GM19397 (cell line): ENCODE results near the gene PRICKLE2.
A peak's percentile ranks its signal among the peaks of the same experiment; 100 is the strongest.

Experiments used
- ATAC-seq: cut with Tn5 transposase; IDR thresholded peaks from one replicate; pipeline ENCODE4 v1.9.1; 2021; ENCODE audit warnings: mild to moderate bottlenecking, moderate library complexity; ENCODE audit not compliant: unreplicated experiment

The PRICKLE2 gene, protein sequence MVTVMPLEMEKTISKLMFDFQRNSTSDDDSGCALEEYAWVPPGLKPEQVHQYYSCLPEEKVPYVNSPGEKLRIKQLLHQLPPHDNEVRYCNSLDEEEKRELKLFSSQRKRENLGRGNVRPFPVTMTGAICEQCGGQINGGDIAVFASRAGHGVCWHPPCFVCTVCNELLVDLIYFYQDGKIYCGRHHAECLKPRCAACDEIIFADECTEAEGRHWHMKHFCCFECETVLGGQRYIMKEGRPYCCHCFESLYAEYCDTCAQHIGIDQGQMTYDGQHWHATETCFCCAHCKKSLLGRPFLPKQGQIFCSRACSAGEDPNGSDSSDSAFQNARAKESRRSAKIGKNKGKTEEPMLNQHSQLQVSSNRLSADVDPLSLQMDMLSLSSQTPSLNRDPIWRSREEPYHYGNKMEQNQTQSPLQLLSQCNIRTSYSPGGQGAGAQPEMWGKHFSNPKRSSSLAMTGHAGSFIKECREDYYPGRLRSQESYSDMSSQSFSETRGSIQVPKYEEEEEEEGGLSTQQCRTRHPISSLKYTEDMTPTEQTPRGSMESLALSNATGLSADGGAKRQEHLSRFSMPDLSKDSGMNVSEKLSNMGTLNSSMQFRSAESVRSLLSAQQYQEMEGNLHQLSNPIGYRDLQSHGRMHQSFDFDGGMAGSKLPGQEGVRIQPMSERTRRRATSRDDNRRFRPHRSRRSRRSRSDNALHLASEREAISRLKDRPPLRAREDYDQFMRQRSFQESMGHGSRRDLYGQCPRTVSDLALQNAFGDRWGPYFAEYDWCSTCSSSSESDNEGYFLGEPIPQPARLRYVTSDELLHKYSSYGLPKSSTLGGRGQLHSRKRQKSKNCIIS

DNA sequence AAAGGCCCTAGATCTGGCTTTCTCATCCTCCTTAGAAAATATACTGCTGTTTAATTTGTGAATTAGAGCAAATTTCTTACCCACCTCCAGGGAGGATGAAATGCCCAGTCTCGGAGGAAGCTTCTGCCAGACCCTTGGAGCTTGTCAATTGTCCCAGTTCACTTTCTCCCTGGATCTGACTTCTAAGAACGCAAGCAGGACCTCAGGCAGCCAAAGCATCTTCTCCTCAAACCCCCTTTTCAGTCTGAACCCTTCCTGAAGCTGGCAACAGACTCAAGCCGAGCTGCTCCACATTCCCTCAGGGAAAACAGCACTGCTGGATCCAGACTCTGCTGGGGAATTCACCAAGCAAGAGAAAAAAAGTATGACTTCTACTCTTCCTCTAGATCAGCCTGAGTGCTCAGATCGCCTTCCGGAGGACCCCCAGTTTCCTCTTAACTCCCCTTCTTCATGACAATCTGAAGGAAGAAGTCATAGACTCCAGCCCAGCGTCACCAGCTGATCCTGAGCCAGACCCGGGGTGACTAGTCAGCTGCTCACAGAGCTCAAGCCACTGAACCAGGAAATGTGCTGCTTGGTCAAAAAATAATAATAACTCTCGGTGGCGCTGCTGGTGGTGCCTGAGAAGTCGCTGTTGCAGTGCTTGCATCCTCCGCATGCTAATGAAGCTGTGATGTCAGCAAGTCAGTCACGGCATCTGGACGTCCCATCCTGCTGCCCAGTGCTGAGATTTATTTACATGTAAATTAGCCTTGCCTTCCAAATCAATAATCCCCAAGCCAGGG lies at the start of gene PRICKLE2:
Gene PRICKLE2, minus strand, starts transcription at position 641 of the 785 bp plus-strand sequence. CDS start 26,539 bp downstream, outside the sequence.
- ATAC-seq, result peak; percentile 68

DNA sequence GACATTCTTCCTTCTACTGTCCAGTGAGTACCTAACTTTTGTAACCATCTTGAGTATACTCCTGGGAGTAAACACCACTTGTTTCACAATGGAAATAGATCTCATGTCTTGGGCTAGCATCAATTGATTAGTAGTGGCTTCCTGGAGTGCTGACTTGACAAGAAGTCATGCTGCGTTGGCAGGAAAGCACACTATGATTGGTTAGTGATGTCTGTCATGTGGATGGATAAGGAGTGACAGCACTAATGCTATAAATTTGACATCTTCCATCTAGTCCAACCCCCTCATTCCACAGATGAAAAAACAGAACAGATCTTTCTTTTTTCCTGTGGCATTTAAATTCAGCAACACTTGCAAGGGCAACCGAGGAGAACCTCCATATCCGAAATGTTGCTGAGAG lies 47.6 kb upstream of the PRICKLE2 start:
- no peak for ATAC-seq

DNA sequence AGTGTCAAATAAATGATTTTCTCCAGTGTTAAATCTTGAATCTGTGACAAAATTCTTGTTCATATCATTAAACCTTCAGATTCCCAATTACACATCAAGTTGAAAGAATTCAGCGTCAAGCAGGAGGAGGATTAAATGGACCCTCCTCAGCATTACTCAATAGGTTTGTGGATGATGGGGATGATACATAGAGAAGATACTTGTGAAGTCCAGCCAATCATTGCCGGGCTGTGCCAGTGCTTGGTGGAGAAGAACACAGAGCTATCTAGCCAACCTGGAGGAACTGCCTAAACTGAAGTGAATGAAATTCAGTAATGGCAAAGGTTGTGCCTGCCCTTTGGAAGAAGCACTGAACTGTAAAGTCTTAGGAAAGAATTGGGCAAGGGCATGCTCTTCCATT lies 47.0 kb upstream of the PRICKLE2 start:
- no peak for ATAC-seq

DNA sequence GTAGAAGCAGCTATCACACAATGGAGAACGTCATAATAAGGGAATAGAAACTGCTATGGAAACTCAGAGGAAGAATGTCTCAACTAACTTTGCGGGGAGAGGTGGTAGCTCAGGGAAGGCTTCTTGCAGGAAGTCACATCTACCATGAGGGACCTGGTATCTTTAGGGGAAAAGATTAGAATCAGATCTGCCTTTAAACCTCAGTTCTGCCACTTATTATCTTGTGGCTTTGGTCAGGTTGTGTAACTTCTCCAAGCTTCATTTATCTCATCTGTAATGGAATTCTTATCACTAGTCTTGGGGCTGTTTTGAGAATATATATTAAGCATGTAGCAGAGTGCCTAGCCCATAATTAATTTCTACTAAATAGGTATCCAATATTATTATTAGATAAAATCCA lies 46.4 kb upstream of the PRICKLE2 start:
- ATAC-seq, result no peak

DNA sequence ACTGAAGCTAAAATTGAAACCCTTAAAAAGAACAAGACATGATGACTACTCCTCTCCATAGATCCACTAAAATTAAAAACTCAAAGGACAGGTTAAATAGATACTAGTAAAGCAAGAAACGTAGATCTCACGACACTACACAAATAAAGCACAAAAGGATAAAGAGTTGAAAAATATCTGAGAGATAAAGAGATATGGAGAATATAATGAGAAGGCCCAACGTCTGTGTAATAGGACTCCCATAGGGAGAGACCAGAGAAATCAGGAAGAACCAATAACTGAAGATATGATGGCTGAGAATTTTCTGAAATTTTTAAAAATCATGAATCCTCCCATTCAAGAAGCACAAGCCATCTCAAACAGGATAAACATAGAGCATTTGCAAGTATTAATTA lies 45.6 kb upstream of the PRICKLE2 start:
- ATAC-seq, result no peak

DNA sequence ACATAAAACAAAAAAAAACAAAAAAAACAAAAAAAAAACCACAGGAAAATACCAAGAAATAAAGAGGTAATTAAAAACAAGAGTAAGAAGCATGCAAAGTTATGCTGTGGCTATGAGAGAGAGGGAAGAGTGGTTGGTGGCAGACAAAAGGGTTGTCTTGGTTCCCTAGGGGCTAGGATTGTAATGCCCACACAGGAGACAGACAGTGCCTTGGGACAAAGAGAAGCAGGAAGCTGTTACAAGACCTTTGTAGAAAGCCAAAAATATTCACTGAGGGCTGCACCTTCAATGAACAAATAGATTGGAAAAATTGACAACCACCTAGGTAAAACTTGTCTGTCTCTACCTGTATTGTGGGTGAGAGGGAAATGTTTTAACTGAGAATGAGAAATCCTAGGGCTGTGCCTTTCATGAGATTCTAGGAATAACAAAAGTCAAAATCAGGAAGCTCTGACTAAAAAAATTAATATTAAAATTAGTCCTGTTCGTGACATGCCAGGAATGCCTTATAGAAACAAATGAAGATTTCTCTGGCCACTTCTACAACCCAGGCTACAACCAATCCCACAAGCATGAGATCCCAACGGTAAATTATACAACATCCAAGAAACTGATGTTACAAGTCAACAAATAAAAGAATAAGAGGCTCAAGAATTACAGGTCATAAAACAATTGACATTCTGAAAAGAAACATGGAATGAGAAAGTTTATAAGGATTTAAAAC lies 45.0 kb upstream of the PRICKLE2 start:
- no peak for ATAC-seq

DNA sequence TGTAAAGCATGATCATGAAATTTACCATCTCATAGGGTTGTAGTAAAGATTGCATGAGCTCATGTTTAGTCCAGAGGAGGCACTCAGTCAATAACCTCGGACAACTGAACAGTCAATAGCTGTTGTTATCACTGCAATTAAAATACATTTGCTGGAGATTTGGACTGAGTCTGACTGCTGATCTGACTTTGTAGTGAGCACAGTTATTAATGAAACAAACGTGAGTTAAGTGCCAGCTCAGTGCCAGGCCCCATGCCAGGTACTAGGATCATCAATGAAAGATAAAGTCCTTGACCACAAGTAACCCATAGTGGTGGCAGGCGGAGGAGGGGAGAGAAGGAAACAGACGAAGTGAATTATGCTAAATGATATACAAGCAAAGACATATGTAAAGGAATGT lies 43.7 kb upstream of the PRICKLE2 start:
- ATAC-seq, result no peak

DNA sequence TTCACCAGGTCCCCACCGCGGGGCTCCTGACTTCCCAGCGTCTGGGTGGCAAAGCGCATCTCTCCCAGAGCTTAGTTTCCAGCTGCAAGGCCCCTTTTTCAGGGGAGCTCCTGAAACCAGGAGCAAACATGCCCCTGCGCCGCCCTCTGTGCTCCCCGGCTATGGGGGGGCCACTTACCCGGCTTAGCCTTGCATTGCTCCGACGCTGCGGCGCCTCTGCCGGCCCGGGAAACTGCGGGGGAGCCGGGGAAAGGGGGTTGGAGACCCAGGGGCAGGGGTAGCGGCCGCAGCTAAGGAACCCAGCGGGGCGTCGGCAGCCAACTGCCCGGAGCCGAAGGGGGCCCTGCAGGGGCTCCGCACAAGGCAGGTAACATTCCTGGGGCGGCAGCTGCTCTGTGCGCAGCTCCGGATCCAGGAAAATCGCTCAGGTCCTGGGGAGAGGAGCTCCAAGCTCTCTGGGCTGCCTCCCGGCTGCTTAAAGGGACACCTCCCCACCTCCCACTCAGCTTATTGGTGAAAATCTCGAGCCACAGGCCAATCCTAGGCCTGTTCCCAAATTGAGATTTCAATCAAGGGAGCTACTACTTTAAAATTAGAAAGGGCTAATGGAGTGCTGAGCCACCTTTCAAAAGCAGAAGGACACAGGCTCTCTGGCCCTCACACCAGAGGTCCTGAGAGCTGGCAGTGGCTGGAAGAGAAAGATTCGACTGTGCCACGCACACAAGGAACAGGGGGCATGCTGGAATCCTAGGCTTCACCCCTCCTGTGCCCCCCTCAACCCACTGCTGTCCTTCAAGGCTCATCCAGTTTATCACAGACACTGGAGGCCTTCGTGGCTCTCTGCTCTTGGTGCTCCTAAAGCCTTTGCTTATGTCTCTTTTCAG lies 42.7 kb upstream of the PRICKLE2 start:
- ATAC-seq, result no peak

DNA sequence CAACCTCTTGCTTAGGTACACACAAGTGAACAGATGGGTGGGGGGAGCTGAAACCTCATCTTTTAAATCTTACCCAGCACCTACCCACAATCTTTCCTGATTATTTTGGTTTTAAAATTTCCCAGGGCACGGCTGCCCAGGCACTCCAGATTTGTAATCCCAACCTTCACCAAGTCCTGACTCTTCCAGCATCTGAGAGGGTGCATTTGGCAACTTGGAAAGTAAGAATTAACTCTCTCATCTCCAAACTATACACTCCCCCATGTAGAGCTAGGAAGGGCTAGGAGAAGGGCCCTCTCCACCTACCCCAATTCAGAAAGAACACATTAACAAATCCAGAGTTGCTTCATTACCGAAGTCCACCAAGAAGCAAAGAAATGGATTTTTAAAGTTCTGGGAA lies 41.7 kb upstream of the PRICKLE2 start:
- ATAC-seq, result no peak

DNA sequence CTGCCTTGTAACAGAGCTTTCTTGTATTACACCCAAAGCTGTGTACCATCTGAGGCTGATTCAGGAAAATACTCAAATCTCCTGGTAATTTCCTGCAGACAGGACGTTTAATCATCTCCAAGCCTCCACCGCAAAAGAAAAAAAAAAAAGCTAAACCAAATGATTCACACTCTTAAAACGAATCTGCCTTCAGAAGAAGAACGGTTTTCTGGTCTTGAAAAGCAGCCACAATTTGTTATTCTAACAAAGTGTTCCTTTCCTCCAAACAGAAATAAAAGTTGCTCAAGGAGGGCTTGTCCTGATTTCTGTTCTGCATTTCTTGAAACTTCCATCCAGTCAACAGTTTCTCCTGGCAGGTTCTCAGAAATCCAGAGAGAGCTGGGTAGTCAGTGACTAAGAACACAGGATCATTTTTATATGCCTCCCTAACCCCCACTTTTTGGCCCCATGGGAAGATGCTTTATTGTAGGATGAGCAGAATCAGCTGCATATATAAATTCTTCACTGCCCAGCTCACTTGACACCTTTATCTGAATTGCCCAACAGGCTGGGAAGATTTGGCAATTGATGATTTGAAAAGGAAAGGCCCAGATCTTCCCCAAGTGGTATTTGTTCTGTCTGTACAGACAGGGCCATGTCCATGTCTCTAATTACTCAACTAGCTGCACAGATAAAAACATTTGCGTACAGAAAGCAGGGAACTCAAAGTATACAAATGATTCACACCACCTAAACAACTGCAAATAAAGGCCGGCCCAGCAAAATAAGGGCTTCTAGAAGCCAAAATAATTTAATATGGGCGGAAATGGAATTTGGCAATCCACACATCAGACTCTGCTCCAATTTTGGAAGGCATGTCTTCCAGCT lies 41.0 kb upstream of the PRICKLE2 start:
- ATAC-seq, result no peak

DNA sequence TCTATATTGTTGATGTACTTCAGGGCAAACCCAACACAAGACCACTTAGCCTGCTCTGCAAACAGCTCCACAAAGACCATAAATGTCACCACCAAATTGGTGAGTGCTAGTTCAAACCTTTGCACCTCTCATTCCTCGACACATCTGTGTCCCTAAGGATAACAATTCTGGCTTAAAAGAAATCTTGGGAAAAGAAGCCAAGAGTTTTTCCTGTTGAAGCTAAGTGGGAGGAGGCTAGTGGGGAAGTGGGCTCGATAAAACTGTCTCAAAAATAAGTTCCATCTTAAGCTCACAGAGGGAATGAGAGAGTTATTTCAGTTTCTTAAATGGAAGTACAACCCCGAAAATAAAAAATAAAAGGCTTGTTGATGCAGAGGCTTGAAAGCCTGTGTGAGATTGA lies 40.4 kb upstream of the PRICKLE2 start:
- no peak for ATAC-seq

DNA sequence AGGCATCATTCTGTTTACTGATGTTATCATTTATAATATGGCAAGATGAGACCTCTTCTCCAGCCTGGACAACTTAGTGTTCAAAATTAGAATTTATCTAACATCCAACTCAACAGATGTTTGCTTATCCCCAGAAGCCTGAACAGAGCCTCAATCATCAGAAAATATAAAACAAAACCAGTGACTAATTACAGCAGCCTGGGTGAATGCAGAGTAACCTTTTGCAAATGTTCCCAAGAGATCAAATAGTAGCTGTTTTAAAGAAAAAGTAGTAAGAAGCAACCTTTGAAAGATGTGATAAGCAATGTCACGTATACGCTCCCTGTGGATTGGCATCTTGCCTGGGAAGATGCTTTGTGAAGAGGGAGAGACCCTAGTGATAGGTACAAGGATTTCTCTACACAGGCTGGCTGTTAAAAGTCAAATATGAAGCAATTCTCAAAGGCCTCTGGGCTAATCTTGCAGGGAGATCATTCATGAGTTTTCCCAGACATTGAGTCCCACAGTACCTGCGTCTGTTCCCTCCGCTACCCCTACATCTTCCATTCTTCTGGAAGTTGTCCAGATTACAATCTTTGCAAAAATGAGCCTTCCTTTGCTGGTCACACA lies 39.3 kb upstream of the PRICKLE2 start:
- no peak for ATAC-seq

DNA sequence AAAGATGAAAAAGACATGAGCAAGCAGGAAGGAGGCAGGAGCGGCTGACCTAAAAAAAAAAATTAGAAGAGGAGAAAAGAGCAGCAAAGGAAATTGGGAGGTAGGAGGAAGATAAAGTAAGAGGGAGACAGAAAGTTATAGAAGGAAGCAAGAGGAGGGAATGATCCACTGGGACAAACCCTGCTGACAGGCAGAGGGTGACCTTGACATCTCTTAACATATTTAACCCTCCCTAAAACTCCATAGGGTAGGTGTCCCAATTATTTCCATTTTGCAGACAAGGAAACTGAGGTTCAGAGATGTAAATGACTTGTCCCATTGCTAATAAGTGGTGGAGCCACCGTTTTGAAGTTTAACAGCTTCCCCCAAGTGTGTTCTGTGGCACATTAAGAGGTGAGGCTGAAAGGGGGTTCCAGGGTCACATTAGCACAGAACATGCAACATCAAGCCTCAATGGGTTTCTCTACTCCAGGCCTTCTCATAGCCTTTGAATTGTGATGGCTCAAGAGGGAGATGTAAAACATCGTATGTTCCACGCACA lies 37.4 kb upstream of the PRICKLE2 start:
- ATAC-seq, result no peak

DNA sequence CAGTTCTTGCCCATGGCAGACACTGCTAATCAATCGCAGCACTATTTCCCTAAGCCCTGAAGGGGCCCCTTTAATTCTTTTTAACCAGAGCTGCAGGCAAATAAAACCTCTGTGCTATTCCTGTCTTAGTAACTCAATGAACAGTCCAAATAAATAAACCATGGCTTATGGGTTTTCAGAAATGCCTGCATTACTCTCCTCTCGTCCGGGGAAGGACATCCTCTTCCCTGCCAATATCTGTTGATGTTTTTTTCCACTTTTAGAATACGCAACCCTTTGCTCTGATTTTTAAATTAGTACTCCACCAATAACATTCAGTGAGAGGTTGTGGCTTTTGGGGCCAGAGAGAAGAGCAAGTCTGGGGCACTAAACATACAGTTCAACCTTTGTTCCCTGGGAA lies 35.2 kb upstream of the PRICKLE2 start:
- no peak for ATAC-seq

DNA sequence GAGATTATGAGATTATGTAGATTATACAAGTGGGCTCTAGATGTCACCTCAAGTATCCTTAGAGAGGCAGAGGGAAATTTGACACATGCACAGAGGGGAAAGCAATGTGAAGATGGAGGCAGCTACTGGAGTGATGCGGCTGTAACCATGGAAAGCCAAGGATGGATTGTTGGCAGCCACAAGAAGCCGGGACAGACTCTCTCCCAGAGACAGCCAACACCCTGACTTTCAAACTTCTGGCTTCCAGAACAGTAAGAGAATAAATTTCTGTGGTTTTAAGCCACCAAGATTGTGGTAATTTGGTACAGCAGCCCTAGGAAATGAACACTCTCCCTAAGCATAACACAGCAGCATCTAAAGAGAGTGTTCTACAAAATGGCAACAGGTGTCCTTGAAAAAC lies 34.4 kb upstream of the PRICKLE2 start:
- ATAC-seq, result no peak

DNA sequence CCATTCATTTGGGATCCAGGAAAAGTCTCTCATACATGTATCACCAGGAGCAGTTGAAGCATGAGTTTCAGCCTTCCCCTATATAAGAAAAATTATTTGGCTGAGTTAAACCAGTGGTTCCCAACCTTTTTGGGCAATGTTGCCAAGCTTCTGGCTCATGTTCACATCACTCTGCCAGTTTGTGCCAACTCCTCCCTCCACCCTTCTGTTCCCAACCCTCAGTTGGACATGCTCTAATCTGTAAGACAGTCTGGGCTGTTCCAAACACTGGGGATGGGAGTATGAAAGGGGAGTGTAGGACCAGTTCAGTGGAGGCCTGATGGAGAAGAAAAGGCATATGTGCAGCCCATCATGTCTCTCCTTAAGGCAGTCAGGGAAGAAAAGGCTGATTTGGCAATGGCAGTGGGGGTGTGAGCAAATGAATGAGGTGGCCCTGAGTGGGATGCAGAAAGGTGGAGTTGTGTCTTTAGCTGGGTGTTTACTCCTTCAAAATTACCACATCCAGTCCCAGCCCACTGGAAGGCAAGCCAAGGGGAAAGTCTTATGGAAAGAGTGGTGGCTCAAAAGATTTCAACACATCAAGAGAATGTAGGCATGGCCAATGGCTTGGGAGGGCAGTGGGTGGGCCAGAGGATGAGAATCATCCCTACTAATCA lies 32.0 kb upstream of the PRICKLE2 start:
- ATAC-seq, result no peak

DNA sequence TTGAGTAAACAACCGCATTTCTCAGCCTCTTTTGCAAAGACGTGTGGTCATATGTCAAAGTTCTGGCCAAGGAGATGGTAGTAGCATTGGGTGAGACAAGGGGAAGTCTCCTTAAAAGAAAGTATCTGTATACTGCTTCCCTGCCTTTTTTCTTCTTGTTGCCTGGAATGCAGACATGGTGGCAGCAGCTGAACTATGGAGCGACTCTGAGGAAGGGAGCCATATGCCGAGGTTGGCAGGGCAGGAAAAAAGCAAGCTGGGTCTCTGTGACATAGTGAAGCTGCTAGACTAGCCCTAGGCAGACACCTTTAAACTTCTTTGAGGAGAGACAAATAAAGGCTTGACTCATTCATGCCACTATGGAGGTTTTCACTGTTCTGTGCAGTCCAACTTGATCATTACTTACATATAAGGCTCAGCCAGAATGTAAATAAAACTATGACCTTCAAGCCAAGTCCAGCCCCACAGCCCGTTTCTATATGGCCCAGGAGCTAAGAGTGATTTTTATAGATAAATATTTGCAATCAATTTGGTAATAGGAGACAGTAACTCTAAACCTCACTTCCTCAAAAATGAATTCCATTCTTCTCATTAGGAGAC lies 30.6 kb upstream of the PRICKLE2 start:
- ATAC-seq, result no peak
